LNCaP clone FGC (cell line): ENCODE measurements around the gene SRP19.
"Not testable (repeated sequence)": the region's sequence is repeated elsewhere in the genome, so short reads cannot be mapped to it uniquely, and the experiment has no call there.

Experiments
- DNase-seq: peaks from one replicate; pipeline ENCODE4 v3.0.0-alpha.2; 2011; ENCODE audit warnings: low read depth
- H3K4me3 ChIP-seq: 2 replicates; pipeline ENCODE4 v1.5.1; 2011; ENCODE audit warnings: mild to moderate bottlenecking, low read depth, low read length, control low read depth
- TF ChIP-seq, protein P1 (sequence below): IDR thresholded peaks from 2 replicates; pipeline ENCODE4 v1.5.1; 2012; ENCODE audit warnings: mild to moderate bottlenecking; ENCODE audit not compliant: control insufficient read depth, insufficient read depth; ENCODE audit errors: extremely low read depth

SRP19 gene

DNA sequence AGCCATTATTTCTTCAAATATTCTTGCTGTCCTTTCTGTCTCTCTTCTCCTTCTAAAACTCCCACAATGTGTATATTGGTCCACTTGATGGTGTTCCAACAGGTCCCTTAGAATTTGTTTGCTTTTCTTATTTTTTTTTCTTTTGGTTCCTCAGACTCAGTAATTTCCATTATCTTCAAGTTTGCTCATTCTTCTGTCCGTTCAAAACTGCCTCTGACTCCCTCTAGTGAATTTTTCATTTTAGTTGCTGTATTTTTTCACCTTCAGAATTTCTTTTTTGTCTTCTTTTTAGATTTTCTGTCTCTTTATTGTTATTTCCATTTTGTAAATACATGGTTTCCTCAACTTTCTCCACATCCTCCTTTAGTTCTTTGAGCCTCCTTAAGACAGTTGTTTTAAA is 6.4 kb upstream of the SRP19 start:
- TF ChIP-seq, protein P1, sequence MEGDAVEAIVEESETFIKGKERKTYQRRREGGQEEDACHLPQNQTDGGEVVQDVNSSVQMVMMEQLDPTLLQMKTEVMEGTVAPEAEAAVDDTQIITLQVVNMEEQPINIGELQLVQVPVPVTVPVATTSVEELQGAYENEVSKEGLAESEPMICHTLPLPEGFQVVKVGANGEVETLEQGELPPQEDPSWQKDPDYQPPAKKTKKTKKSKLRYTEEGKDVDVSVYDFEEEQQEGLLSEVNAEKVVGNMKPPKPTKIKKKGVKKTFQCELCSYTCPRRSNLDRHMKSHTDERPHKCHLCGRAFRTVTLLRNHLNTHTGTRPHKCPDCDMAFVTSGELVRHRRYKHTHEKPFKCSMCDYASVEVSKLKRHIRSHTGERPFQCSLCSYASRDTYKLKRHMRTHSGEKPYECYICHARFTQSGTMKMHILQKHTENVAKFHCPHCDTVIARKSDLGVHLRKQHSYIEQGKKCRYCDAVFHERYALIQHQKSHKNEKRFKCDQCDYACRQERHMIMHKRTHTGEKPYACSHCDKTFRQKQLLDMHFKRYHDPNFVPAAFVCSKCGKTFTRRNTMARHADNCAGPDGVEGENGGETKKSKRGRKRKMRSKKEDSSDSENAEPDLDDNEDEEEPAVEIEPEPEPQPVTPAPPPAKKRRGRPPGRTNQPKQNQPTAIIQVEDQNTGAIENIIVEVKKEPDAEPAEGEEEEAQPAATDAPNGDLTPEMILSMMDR, result no peak
- H3K4me3 ChIP-seq, result no peak overlapping the region
- DNase-seq, result no peak

DNA sequence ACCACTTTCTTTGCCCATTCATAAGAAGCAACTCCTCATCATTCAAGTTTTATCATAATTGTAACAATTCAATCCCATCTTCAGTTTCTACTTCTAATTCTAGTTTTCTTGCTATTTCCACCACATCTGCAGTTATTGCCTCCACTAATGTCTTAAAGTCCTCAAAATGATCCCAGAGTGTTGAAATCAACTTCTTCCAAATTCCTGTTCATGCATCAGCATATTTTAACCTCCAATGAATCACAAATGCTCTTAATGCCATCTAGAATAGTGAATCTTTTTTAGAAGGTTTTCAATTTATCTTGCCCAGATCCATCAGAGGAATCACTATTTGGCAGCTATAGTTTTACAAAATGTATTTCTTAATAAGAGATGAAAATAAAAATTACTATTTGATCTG is 3.2 kb upstream of the SRP19 start:
- TF ChIP-seq, protein P1, result no peak
- no peak for DNase-seq

DNA sequence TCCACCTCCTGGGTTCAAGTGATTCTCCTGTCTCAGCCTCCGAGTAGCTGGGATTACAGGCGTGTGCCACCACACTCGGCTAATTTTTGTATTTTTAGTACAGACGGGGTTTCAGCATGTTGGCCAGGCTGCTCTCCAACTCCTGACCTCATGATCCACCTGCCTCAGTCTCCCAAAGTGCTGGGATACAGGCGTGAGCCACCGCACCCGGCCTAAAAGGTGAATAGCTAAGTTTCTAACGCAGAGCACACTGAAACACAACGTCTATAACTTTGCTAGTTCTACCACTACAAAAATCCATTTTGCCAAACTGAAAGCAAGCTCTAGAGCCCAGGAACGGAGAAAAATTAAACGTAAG is 537 bp upstream of the SRP19 start:
- peak overlapping the region; percentile 64 for H3K4me3 ChIP-seq
- not testable (repeated sequence) for DNase-seq

More for the DNA sequence above, 3.2 kb upstream of the SRP19 start:
- no peak overlapping the region for H3K4me3 ChIP-seq

DNA sequence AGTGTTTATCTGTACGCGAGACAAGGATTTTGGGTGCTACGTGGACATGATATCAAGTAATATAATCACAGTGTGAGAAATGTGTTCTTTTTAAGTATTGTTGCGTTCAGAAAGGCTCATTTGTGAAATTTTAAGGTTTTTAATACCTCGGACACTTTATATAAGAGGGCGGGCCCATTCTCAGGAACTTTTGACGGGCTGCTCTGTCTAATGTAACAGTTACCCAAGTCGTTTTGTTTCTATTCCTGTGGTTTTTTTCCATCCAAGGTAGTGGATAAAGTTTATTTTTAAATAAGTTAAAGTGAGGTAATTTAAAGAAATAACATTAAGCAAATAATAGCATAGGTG is 525 bp downstream of the SRP19 start:
- no peak for DNase-seq
- H3K4me3 ChIP-seq, result peak overlapping the region; percentile 64
- TF ChIP-seq, protein P1, result no peak

DNA sequence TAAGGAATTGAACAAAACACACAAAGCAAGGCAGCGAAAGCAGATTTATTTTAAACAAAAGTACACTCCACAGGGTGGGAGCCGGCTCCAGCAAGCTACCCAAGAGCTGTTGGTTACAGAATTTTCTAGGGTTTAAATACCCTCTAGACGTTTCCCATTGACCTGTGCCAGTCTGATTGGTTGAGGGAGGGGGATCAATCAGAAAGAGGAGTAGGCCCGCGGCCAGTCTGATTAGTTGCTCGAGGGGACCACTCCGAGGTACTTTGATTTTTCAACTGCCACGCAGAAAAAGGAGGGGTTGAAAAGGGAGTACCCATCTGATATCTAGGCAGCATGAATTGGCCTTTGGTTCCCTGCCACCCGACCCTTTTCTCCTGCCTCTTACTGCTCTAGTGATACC is 998 bp downstream of the SRP19 start:
- H3K4me3 ChIP-seq, result peak overlapping the region; percentile 64
- no peak for DNase-seq

DNA sequence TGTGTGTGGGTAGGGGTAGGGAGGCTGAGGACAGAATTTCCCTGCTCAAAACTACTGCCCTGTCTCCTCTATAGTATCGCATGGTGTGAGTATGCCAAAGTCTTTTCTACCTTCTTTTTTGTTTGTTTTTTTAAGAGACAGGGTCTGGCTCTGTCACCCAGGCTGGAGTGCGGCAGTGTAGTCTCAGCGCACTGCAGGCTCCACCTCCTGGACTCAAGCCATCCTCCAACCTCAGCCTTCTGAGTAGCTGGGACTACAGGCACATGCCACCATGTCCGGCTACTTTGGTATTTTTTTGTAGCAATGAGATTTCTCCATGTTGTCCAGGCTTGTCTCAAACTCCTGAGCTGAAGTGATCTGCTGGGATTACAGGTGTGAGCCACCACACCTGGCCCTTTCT is 2.5 kb downstream of the SRP19 start:
- TF ChIP-seq, protein P1, result no peak
- peak; percentile 73 for DNase-seq
- peak overlapping the region; percentile 64 for H3K4me3 ChIP-seq

More for the DNA sequence above, 998 bp downstream of the SRP19 start:
- TF ChIP-seq, protein P1, result no peak

DNA sequence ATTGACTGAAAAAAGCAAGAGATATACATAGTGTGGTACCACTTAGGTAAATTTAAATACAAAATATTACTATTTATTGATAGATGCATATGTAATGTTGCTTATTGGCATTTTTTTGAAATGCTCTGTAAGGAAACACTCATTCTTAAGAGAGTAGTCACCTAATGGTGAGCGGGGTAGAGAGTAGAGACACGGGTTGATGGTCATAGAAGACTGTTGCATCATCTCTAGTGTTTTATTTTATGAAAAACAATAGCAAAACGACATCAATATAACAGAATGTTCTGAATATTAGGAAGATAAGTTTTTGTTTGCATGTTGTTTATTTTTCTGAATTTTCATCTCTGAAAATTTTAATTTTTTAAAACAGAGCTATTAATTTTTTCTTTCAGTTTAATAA is 4.0 kb downstream of the SRP19 start:
- TF ChIP-seq, protein P1, result no peak
- DNase-seq, result no peak
- no peak overlapping the region for H3K4me3 ChIP-seq

DNA sequence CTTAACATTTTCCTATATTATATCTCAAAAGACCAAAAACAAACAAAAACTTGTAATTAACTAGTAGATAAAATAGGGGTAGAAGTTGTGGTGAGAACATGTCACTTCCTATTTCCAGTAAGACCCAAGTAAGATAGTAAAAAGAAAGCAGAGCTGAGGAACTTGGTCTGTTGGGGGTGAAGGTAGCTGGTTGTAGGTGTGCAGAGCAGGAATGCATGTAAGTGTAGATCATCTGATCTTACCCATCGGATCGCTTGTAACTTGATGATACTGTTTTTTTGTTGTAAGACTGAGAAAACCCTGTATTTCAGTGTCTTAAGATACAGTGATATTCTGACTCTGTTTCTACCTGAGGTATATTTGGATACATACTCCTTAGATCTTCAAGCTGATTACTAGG is 5.7 kb downstream of the SRP19 start:
- TF ChIP-seq, protein P1, result no peak
- no peak for DNase-seq
- H3K4me3 ChIP-seq, result no peak overlapping the region
